Type B pancreatic cell (in vitro differentiated cells): ENCODE data around the gene PTOV1. TPM values are rescaled to one million over a fixed set of nuclear protein-coding genes. Genes with fewer than 3 reads are reported as not detected.

Source experiments
- DNase-seq: peaks from one replicate; pipeline ENCODE4 v3.0.0; 2021; ENCODE audit warnings: mixed read lengths; ENCODE audit not compliant: unreplicated experiment; ENCODE audit errors: extremely low spot score
- H3K27ac Mint-ChIP-seq: 2 replicates; pipeline ENCODE4 v1.8.0; 2021; ENCODE audit warnings: mild to moderate bottlenecking, mixed read lengths
- H3K27me3 Mint-ChIP-seq: 2 replicates; pipeline ENCODE4 v1.8.0; 2021; ENCODE audit warnings: mixed read lengths
- H3K36me3 Mint-ChIP-seq: 2 replicates; pipeline ENCODE4 v1.8.0; 2021; ENCODE audit warnings: mixed read lengths
- H3K4me1 Mint-ChIP-seq: one replicate; pipeline ENCODE4 v1.8.0; 2021; ENCODE audit warnings: mixed read lengths; ENCODE audit not compliant: unreplicated experiment
- H3K4me3 Mint-ChIP-seq: 2 replicates; pipeline ENCODE4 v1.8.0; 2021; ENCODE audit warnings: mild to moderate bottlenecking, mixed read lengths
- H3K9me3 Mint-ChIP-seq: 2 replicates; pipeline ENCODE4 v1.8.0; 2021; ENCODE audit warnings: mixed read lengths
- CTCF ChIP-seq: fragments of 200-600 bp; sonication (generic); conservative IDR thresholded peaks from 2 replicates; pipeline ENCODE4 v1.5.0; 2021; ENCODE audit warnings: antibody characterized with exemption, mild to moderate bottlenecking
- total RNA-seq: library from RNA; stranded (reverse); gene quantifications from 2 replicates; pipeline ENCODE4 v1.2.1, GENCODE V29; 2021; ENCODE audit warnings: low replicate concordance

Gene PTOV1
- total RNA-seq, 1 donor from 2014 or later, result 388 TPM

- Mint-ChIP-seq H3K36me3 (peaks cover 7% of the 10 kb centered on the region), H3K9me3 (no peaks in the 10 kb centered on the region)
- peak; percentile 97 for DNase-seq
Measured at GRCh38 chr19:49869484-49870308, 18.7 kb downstream of the PTOV1 start.

GRCh38 chr19:49870309-49870901 is 19.4 kb downstream of the PTOV1 start:
- no peak for TF ChIP-seq CTCF
- Mint-ChIP-seq H3K4me3 (no peak overlapping the region), H3K9me3 (no peaks in the 10 kb centered on the region), H3K4me1 (peaks cover 13% of the 10 kb centered on the region), H3K27ac (peak overlapping the region; percentile 88), H3K27me3 (no peaks in the 10 kb centered on the region), H3K36me3 (peaks cover 4% of the 10 kb centered on the region)
- DNase-seq, result no peak

More at GRCh38 chr19:49869484-49870308, 18.7 kb downstream of the PTOV1 start:
- TF ChIP-seq CTCF, result peak; percentile 24
- Mint-ChIP-seq H3K27ac (peak overlapping the region; percentile 88), H3K27me3 (no peaks in the 10 kb centered on the region), H3K4me3 (no peak overlapping the region), H3K4me1 (peaks cover 18% of the 10 kb centered on the region)

- Mint-ChIP-seq H3K27me3 (no peaks in the 10 kb centered on the region), H3K4me1 (peaks cover 9% of the 10 kb centered on the region), H3K27ac (peak overlapping the region; percentile 50), H3K4me3 (peak overlapping the region; percentile 76), H3K36me3 (peaks cover 4% of the 10 kb centered on the region), H3K9me3 (no peaks in the 10 kb centered on the region)
- DNase-seq, result no peak
- no peak for TF ChIP-seq CTCF
Measured at GRCh38 chr19:49871349-49871985, 20.5 kb downstream of the PTOV1 start.

GRCh38 chr19:49872245-49873128 is 21.5 kb downstream of the PTOV1 start:
- H3K27ac Mint-ChIP-seq, result peak overlapping the region; percentile 50
- H3K4me1 Mint-ChIP-seq, result peaks cover 2% of the 10 kb centered on the region
- no peaks in the 10 kb centered on the region for H3K9me3 Mint-ChIP-seq

More at GRCh38 chr19:49872245-49873128, 21.5 kb downstream of the PTOV1 start:
- Mint-ChIP-seq H3K4me3 (peak overlapping the region; percentile 76), H3K36me3 (peaks cover 4% of the 10 kb centered on the region), H3K27me3 (no peaks in the 10 kb centered on the region)
- DNase-seq, result no peak
- TF ChIP-seq CTCF, result no peak
